OCI-LY3 (cell line): ENCODE data around the gene RAMP1.

Source experiments
- CTCF ChIP-seq: fragments of 200-600, 300-600 bp; sonication (generic); IDR thresholded peaks from 2 replicates; pipeline ENCODE4 v1.5.1; 2014; ENCODE audit warnings: antibody characterized with exemption, low read length, low read depth
- EZH2phosphoT487 ChIP-seq: fragments of 200-600 bp; shearing (Covaris generic); IDR thresholded peaks from 2 replicates; pipeline ENCODE4 v1.6.1; 2018; ENCODE audit warnings: antibody characterized with exemption, mixed run types, low read depth

GRCh38 chr2:237876951-237877491 lies 17.6 kb downstream of the RAMP1 start:
- TF ChIP-seq CTCF (no peak), EZH2phosphoT487 (no peak)
